Fibroblast of the aortic adventitia (primary cell): ENCODE data around the gene AHCYL2. TPM values are rescaled to one million over a fixed set of nuclear protein-coding genes. Genes with fewer than 3 reads are reported as not detected.
"Not testable (repeated sequence)": the region's sequence is repeated elsewhere in the genome, so short reads cannot be mapped to it uniquely, and the experiment has no call there.

Experiments used
- DNase-seq: peaks from one replicate; pipeline ENCODE4 v3.0.0-alpha.2; 2010; ENCODE audit warnings: low read depth
- H3K4me3 ChIP-seq: 2 replicates; pipeline ENCODE4 v1.5.1; 2011; ENCODE audit warnings: low read depth, mild to moderate bottlenecking, control low read depth, low read length, moderate library complexity
- CTCF ChIP-seq: IDR thresholded peaks from 2 replicates; pipeline ENCODE4 v1.5.1; 2011; ENCODE audit warnings: mild to moderate bottlenecking, low read length, control low read depth, inconsistent platforms; ENCODE audit not compliant: insufficient read depth
- total RNA-seq: library from RNA; depleted of rRNA; stranded (reverse); fragments of >200 nt; gene quantifications from 2 replicates; pipeline ENCODE4 v1.2.3, GENCODE V29; 2012; ENCODE audit warnings: low replicate concordance

Gene AHCYL2
- total RNA-seq, 1 donor = 12.1 TPM

- H3K4me3 ChIP-seq = no peak overlapping the region
- no peak for TF ChIP-seq CTCF
- no peak for DNase-seq
Measured at GRCh38 chr7:129252128-129252527, 27.3 kb downstream of the AHCYL2 start.

GRCh38 chr7:129252603-129253002, 27.8 kb downstream of the AHCYL2 start:
- DNase-seq, H3K4me3 ChIP-seq: not testable (repeated sequence)

GRCh38 chr7:129255800-129256199, 31.0 kb downstream of the AHCYL2 start:
- no peak for TF ChIP-seq CTCF
- H3K4me3 ChIP-seq = no peak overlapping the region
- DNase-seq = no peak

- TF ChIP-seq CTCF = no peak
- no peak overlapping the region for H3K4me3 ChIP-seq
Measured at GRCh38 chr7:129256221-129256620, 31.4 kb downstream of the AHCYL2 start.

GRCh38 chr7:129257168-129257567, 32.3 kb downstream of the AHCYL2 start:
- no peak for DNase-seq
- no peak overlapping the region for H3K4me3 ChIP-seq
- TF ChIP-seq CTCF = no peak

More at GRCh38 chr7:129256221-129256620, 31.4 kb downstream of the AHCYL2 start:
- no peak for DNase-seq

GRCh38 chr7:129258649-129259389, 34.0 kb downstream of the AHCYL2 start:
- DNase-seq = no peak

GRCh38 chr7:129262324-129262723, 37.5 kb downstream of the AHCYL2 start:
- no peak overlapping the region for H3K4me3 ChIP-seq
- no peak for DNase-seq
- TF ChIP-seq CTCF = no peak

More at GRCh38 chr7:129258649-129259389, 34.0 kb downstream of the AHCYL2 start:
- TF ChIP-seq CTCF = no peak
- no peak overlapping the region for H3K4me3 ChIP-seq
